Neutrophil (primary cell): ENCODE results near the gene MIGA1.
"Not testable (repeated sequence)": the region's sequence is repeated elsewhere in the genome, so short reads cannot be mapped to it uniquely, and the experiment has no call there.

Experiments
- H3K27ac ChIP-seq: fragments of 200-600 bp; sonication (generic); 2 replicates; pipeline ENCODE4 v1.5.1; 2016; ENCODE audit warnings: mild to moderate bottlenecking, moderate library complexity
- H3K27me3 ChIP-seq: fragments of 200-600 bp; sonication (generic); 2 replicates; pipeline ENCODE4 v1.6.0; 2016; ENCODE audit warnings: mild to moderate bottlenecking
- H3K36me3 ChIP-seq: fragments of 200-600 bp; sonication (generic); 2 replicates; pipeline ENCODE4 v1.5.1; 2017
- H3K4me1 ChIP-seq, 2 experiments: fragments of 200-600 bp in 1 of 2; sonication (generic) in 1 of 2; 1 replicate in 1 of 2; 2 replicates in 1 of 2; pipeline versions ENCODE4 v1.5.1 to v1.6.1; 2013 to 2016; ENCODE audit warnings: low read depth in 1 of 2, low read length in 1 of 2, mild to moderate bottlenecking in 1 of 2, moderate library complexity in 1 of 2; ENCODE audit not compliant: control insufficient read depth in 1 of 2, insufficient read depth in 1 of 2
- H3K4me3 ChIP-seq, 2 experiments: fragments of 200-600 bp in 1 of 2; sonication (generic) in 1 of 2; 1 replicate in 1 of 2; 2 replicates in 1 of 2; pipeline ENCODE4 v1.5.1; 2013 to 2016; ENCODE audit warnings: low read depth in 1 of 2, low read length in 1 of 2, mild to moderate bottlenecking in 1 of 2, moderate library complexity in 1 of 2
- H3K9me3 ChIP-seq: fragments of 200-600 bp; sonication (generic); 2 replicates; pipeline ENCODE4 v1.5.1; 2016
- TF ChIP-seq, protein P1 (sequence below): fragments of 200-600 bp; sonication (generic); IDR thresholded peaks from 2 replicates; pipeline ENCODE4 v1.5.1; 2016; ENCODE audit warnings: antibody characterized with exemption

Gene MIGA1

DNA sequence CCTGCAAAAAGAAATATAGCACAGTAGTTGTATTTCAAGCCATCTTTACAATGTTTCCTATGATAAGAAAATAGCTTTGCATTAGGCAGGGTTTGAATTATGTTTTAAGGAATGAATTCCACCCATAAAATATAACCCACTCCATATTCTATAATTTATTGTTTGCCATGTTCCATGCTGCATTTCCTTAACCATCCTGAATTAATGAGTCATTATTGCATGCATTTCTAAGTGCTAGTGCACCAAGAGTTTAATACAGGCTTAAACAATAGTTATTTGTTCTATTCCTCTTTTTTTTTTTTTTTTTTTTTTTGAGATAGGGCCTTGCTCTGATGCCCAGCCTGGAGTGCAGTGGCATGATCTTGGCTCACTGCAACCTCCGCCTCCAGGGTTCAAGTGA is 45.2 kb downstream of the MIGA1 start:
- H3K27ac ChIP-seq = no peak overlapping the region
- H3K36me3 ChIP-seq = peaks cover 27% of the 10 kb centered on the region
- H3K4me3 ChIP-seq = no peak overlapping the region
- H3K9me3 ChIP-seq = no peaks in the 10 kb centered on the region
- H3K4me1 ChIP-seq = peaks cover 0 to 4% of the 10 kb centered on the region in 2 experiments
- no peaks in the 10 kb centered on the region for H3K27me3 ChIP-seq
- TF ChIP-seq, protein P1, sequence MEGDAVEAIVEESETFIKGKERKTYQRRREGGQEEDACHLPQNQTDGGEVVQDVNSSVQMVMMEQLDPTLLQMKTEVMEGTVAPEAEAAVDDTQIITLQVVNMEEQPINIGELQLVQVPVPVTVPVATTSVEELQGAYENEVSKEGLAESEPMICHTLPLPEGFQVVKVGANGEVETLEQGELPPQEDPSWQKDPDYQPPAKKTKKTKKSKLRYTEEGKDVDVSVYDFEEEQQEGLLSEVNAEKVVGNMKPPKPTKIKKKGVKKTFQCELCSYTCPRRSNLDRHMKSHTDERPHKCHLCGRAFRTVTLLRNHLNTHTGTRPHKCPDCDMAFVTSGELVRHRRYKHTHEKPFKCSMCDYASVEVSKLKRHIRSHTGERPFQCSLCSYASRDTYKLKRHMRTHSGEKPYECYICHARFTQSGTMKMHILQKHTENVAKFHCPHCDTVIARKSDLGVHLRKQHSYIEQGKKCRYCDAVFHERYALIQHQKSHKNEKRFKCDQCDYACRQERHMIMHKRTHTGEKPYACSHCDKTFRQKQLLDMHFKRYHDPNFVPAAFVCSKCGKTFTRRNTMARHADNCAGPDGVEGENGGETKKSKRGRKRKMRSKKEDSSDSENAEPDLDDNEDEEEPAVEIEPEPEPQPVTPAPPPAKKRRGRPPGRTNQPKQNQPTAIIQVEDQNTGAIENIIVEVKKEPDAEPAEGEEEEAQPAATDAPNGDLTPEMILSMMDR = no peak

- no peaks in the 10 kb centered on the region for H3K9me3 ChIP-seq
- no peak overlapping the region for H3K4me3 ChIP-seq
- H3K36me3 ChIP-seq = peaks cover 22% of the 10 kb centered on the region
- TF ChIP-seq, protein P1 = no peak
- peak overlapping the region; percentile 47 for H3K27ac ChIP-seq
- H3K27me3 ChIP-seq = no peaks in the 10 kb centered on the region
- H3K4me1 ChIP-seq = peaks cover 0 to 4% of the 10 kb centered on the region in 2 experiments
Observed at GRCh38 chr1:77825131-77825709, 45.8 kb downstream of the MIGA1 start.

DNA sequence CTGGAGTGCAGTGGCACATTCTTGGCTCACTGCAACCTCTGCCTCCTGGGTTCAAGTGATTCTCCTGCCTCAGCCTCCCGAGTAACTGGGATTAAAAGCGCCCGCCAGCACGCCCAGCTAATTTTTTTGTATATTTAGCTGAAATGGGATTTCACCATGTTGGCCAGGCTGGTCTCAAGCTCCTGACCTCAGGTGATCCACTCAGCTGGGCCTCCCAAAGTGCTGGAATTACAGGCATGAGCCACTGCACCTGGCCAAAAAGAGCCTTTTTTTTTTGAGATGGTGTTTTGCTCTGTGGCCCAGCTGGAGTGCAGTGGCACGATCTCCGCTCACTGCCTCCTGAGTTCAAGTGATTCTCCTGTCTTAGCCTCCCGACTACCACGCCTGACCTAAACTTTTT is 47.4 kb downstream of the MIGA1 start:
- not testable (repeated sequence) for H3K9me3 ChIP-seq, H3K4me1 ChIP-seq, H3K27me3 ChIP-seq, H3K4me3 ChIP-seq, H3K27ac ChIP-seq
- peaks cover 17% of the 10 kb centered on the region for H3K36me3 ChIP-seq

- Histone ChIP-seq H3K27ac (no peak overlapping the region), H3K36me3 (peaks cover 14% of the 10 kb centered on the region), H3K9me3 (no peaks in the 10 kb centered on the region), H3K4me3 (no peak overlapping the region), H3K27me3 (no peaks in the 10 kb centered on the region), H3K4me1 (peaks cover 0 to 4% of the 10 kb centered on the region in 2 experiments)
- TF ChIP-seq, protein P1 = no peak
Observed at GRCh38 chr1:77828098-77828497, 48.6 kb downstream of the MIGA1 start.

DNA sequence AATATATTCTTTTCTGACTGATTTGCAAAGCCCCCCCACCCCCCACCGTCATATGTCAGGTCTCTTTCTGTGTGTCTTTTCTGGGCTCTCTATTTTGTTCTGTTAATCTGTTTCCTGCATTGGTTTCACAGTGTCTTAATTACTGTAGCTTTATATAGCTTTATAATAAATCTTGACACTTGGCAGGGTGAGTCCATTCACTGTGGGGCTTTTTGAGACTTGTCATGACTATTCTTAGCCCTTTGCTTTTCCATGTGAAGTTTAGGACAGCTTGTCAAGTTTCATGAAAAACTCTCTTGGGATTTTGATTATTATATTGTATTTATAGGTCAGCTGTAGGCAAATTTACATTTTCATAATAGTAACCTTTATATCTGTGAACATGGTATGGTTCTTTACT is 50.4 kb downstream of the MIGA1 start:
- Histone ChIP-seq H3K36me3 (peaks cover 17% of the 10 kb centered on the region), H3K27me3 (no peaks in the 10 kb centered on the region), H3K4me3 (no peak overlapping the region), H3K27ac (no peak overlapping the region), H3K4me1 (peaks cover 0 to 4% of the 10 kb centered on the region in 2 experiments), H3K9me3 (no peaks in the 10 kb centered on the region)
- TF ChIP-seq, protein P1 = no peak

- TF ChIP-seq, protein P1 = no peak
- Histone ChIP-seq H3K9me3 (no peaks in the 10 kb centered on the region), H3K27ac (no peak overlapping the region), H3K27me3 (no peaks in the 10 kb centered on the region), H3K4me1 (no peaks in the 10 kb centered on the region), H3K36me3 (peaks cover 22% of the 10 kb centered on the region), H3K4me3 (no peak overlapping the region)
Observed at GRCh38 chr1:77830946-77831345, 51.5 kb downstream of the MIGA1 start.
